Activated CD4-positive, alpha-beta T cell treated with anti-CD3 and anti-CD28 coated beads, Interleukin-2, amount 50 U/mL, for 1 hour (primary cell): ENCODE measurements around the gene NRF1.

Source experiments
- DNase-seq: peaks from one replicate; pipeline ENCODE4 v3.0.0-alpha.2; 2020

Gene NRF1

GRCh38 chr7:129772646-129773280, 161.2 kb downstream of the NRF1 start:
- DNase-seq = no peak

DNA sequence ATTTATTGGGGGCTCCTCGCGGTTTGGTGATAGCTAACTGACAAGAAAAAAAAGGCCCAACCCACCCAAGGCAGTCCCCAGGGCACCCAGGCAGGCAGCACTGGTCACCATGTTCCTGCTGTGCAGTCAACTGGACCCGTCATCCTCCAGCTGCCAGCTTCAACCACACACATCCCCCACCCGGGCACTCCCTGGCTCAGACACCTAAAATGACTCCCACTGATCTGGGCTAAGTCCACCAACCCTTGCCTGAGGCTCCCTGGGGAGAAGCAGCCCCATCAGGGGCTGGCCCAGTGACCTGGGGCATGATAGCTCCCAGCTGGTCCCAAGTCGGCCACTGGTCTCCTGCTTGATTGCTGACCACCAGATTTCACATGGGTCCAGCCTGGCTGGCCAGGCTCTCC, 161.8 kb downstream of the NRF1 start:
- no peak for DNase-seq

GRCh38 chr7:129773871-129774270, 162.4 kb downstream of the NRF1 start:
- no peak for DNase-seq

GRCh38 chr7:129774359-129774758, 162.8 kb downstream of the NRF1 start:
- DNase-seq = no peak

DNA sequence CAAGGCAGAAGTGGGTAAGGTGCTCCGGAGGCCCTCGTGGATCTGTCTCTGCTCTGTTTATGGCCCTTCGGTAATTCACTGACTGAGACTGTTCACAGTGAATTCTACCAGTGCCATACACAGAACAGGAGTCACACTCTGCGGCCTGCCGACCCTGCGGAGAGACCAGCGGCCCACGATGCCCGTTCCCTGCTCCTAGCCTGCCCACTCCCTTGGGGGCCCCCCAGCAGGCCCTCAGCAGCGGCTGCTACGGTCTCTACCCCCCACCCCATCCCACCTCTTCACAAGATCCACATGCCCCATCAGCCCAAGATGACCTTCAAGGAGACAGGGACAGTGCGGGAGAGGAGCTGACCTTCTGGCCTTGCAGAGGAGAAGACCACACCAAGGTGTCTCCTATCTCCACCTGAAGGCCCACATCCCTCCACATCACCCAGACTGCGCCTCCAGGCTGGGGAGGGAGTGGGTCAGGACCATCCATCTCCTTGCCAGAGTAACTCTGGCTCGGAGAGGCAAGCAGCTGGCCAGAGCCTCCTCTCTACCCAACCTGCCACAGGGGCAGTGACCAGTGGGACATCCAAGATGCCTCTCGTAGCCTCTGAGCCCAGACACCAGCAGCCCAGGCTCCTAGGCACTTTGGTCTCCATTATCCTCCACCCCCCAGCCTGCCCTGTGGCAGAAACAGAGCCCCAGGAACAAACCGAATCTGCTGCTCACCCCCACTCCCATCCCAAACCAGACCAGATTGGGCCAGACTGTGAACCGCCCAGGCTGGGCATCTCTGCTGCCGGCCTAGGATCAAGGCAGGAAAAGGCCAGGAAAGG, 163.6 kb downstream of the NRF1 start:
- no peak for DNase-seq

GRCh38 chr7:129775695-129776361, 164.3 kb downstream of the NRF1 start:
- no peak for DNase-seq

DNA sequence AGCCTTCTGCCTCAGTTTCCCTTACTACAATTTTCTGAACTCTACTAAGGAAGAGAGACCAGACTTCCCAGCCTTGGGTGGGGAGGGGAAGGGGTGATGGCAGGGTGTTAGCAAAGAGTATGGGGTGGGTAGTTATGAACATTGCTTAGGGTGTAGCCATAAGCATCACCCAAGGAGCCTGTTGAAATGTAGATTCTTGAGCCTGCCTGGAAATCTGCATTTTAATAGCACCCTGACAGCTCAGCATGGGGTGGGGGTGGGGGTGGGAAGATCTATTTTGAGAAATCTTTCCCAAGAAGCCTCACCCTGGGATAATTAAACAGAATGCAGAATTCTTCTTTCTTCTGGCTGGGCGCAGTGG, 164.8 kb downstream of the NRF1 start:
- no peak for DNase-seq

GRCh38 chr7:129777195-129777844, 165.8 kb downstream of the NRF1 start:
- DNase-seq = no peak

DNA sequence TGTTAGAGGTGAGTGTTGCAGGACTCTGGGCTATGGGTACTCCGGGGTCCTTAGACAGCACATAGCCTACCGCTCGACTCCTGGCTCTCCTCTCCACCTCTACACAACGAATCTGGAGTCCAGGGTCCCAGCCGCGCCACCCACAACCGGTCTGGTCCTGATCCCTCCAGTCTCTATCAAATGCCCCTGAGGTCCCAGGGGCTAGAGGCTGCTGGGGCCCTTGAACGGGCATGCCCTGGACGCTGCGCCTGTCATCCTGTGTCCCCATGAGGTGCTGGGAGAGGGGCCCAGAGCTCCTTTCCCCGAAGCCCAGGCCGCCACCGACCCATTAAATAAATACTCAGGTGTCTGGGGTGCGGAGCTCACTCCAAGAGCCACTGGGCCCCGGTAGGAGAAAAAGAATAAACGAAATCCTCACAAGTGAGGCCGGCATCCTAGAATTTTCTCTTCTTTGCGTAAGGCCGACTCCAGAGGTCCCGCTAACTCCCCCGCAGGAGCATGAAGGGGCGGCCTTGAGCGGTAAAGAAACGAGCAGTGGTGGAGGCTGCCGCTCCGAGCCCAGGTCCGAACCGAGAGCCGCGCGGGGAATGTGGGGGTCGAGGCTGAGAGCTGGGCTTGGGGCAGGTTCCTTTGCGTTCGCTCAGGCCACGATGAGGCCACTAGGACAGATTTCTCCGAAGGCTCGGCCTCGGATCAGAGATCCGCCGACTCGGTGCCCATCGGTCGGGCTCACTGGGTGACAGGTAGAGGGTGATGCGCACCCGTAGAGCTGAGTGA, 166.7 kb downstream of the NRF1 start:
- DNase-seq = no peak

GRCh38 chr7:129778770-129779601, 167.5 kb downstream of the NRF1 start:
- no peak for DNase-seq

DNA sequence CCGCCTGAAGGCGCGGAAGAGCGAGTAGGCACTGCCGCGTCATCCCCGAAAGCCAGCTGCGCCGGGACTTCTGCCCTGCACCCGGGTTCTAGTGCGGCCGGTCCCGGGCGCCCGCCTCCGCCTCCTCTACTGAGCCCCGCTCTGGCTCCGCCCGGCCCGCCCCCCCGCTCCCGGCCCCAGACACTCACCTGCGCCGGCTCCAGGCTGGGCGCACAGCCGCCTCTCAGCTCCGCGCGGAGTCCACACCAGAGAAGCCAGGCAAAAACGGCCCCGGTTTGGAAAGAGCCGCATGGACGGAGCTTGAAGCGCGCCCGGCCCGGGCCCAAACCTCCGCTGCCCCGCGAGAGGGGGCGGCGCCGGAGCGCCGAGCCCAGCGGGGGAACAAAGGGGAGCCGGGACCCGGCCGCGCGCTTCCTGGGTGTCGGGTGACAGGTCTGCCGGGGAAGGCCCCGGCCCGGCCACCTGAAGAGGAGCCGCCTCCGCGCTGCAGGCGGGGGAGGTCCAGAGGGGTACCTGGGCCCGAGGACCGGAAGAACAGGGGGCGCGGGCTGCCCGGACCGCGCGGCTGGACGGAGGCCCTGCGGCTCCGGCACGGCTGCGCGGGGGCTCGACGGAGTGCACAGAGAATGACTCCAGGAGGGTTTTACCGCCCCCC, 168.2 kb downstream of the NRF1 start:
- peak; percentile 22 for DNase-seq

DNA sequence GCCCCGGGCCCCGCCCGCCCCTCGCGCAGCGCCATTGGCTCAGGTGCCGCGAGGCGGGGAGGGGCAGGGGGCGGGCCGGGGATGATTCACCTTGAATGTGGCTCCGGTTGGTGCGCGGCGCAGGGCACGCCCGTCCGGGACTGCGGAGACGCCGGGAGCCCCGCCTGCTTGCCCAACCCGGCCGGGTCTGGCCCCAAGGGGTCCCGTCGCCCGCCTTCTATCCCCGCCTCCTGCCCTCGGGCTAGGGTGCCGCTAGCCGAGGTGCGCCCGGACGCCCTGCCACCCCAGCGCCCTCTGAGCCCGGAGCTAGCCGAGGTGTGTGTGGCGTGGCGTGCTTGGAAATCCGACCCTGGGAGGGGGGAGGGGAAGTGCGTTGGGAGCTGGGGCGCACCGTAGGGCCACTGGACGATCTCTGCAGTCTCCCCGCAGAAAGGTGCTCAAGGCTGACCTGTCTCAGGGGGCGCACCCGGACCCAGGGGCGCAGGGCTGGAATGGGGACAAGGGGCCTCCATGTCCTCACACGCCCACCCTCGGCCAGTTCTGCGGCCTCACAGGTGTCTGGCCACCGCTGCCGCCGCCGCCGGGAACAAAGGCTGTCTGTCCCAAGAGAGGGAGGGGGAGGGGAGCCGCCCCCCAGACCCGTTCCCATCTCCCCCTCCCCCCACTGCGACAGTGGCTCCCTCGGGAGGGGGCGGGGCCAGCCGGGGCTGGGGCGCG, 168.9 kb downstream of the NRF1 start:
- peak; percentile 75 for DNase-seq

DNA sequence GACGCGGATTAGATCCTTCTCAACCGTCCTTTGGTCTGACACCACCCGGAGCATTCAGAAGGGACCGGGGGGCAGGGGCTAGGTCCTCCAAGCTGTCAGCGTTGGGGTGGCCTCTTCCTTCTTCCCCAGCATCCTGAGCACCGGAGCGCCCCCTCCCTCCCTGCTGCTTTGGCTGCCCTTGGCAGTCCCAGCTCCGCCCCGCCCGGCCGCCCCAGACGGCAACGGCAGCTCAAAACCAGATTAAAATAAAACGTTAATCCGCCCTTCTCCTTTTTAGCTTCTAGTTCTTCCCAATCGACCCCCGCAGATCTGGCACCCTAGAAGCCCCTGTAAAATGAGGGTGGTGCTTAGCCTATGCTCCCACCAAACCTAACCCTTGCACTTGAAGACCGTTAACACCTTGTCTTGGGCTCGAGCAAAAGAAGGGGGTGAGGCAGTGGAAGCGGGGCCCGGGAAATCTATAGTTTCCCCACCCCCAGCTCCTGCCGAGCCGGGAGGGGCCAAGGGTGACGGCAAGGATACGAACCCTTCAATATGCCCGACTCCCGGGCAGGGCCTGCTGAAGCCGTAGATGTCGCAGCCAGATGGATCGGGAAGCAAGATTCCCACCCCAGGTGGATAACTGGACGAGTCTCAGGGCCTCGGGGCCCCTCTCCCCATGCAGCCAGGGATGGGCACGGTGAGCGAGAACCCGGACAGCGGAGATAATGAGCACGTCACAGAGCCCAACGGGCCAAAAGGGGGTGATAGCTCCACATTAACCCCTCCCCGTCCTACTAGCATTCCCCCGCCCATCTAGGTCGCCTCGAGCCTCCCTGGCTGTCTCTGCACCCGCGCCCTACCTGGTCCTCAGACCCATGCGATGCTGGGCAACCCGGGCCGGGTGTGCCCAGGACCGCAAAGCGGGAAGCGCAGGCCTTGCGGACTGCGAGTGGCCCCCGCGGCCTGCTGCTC, 169.7 kb downstream of the NRF1 start:
- no peak for DNase-seq

DNA sequence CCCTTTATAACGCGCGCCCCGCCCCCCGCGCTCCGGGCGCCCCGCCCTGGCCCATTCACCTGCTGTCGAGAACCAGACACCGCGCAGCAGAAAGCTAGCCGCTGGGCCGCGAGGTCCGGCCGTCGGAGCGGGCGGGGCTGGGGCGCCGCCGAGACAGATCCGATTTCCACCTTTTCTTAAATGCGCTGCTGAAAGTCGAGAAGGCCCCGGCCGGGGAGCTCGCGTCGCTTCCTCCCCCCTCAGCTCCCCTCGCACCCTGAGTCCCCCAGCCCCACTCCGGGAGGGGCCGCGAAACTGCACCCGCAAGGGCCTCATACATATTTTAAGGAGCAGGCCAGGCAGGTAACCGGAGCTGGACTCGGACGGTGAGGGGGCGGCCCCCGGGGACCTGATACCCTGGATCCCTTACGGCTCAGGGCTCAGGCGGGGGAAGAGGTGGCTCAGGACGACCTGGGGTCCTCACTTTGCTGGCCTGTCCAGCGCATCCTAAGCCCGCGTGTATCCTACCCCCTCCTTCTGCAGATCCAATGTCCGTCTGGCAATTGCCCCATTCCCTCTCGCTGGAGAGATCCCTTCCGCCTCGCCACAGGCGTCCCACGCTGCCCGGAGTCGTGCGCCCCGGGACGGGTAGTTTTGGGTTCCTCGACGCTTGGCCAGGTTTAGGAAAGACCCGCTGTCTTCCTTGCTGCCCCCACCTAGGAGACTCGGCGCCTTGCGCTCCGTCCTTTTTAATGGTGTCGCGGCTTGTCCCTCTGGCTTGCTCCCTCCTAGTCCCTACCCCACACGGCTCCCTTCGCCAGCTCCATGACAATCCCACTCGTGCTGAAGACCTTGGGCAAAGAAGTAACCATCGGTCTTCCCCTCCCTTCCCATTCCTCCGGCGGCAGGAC, 170.7 kb downstream of the NRF1 start:
- DNase-seq = no peak

DNA sequence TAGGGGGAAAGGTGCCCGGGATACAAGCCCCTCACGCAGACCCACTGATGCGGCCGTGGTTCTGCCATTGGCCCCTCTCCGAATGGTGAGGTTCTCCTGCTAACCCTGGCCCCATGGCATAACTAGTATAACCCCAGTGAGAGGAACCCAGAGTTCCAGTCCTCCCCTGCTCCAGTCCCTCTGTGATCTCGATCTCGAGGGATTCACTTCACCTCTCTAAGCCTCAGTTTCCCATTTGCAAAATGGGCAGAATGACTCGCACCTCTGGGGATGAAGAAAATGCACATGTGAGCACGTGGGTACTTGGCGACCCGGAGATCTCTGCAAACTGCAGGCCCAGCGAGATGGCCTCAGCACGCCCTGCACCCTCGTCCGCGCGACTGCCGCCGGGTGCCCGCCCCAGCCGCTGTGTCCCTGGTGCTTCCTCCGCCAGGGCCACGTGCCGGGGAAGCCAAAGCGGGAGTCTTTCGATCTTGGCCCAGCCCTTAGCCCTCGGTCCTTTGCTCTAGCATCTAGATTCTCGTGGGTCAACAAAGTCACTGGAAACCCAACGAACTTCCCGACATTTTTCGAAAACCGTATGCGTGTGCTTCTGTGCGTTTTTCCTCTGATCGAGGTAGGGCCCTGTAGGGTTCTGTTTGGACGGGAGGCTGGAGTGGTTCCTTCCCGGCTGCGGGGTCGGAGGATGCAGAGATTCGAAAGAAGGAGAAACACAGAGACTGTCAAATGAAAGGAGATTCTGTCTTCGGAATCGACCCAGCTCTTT, 171.5 kb downstream of the NRF1 start:
- DNase-seq = no peak

DNA sequence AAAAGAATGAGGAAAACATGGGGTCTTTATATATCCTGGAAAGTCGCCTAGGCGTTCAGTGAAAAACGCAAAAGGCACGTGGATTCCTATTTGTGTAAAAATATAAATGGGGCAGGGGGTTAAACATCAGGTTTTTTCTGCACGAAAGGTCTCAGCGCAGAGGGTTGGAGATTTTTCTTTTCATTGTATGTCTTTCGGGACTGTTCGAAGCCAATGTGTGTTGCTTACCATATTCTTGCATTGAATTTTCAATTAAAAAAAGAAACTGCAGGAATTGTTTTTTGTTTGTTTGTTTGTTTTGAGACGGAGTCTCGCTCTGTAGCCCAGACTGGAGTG, 172.0 kb downstream of the NRF1 start:
- no peak for DNase-seq

DNA sequence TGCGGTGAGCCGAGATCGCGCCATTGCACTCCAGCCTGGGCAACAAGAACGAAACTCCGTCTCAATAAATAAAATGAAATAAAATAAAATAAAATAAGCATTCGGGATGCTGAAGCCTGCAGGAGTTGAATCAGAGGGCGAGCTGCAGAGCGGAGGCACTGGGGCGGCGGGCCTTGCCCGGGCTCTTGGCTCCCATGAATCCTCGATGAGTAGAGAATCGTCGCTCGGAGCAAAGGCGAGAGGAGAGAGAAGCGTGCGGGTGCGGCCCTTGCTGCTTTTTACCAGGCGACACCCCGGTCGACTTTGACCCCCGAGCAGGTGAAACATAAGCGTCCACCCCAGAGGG, 172.9 kb downstream of the NRF1 start:
- no peak for DNase-seq
